Measurements from ENCODE around the gene FOXP1. TPM values are rescaled to one million over a fixed set of nuclear protein-coding genes. Genes with fewer than 3 reads are reported as not detected.

Gene FOXP1
- total and polyA plus RNA-seq, 2 of the 8 experiments (the other 6 are each of a cell fraction or from before 2014, with no cell fraction given) = 13.9 to 25.4 TPM

GRCh38 chr3:71033681-71034220, 549.8 kb downstream of the FOXP1 start:
- no peak overlapping the region for H2BK5ac ChIP-seq (ENCODE audit: low read depth, low read length)
- no peak overlapping the region for H3K9ac ChIP-seq (replicated peaks in 1 of 4; ENCODE audit: extremely low read depth in 1 of 4, low read depth in 3 of 4, low read length in 3 of 4)
- H3K4ac ChIP-seq (replicated peaks; ENCODE audit: insufficient read length, low read depth, low read length) = no peak overlapping the region
- H2BK15ac ChIP-seq (ENCODE audit: low read length) = no peak overlapping the region
- H2BK20ac ChIP-seq (ENCODE audit: low read length) = no peak overlapping the region
- peaks cover 0 to 4% of the 10 kb centered on the region in 2 experiments for H4K20me1 ChIP-seq (replicated peaks in 1 of 2; ENCODE audit: control insufficient read depth in 1 of 2, insufficient read depth in 2 of 2, low read length in 2 of 2)
- H4K91ac ChIP-seq (replicated peaks; ENCODE audit: insufficient read length, low read length) = no peak overlapping the region
- H4K5ac ChIP-seq (ENCODE audit: insufficient read length, low read depth, low read length) = no peak overlapping the region
- POLR2A ChIA-PET (ENCODE audit: partially characterized antibody) = no interaction called here
- no peaks in the 10 kb centered on the region for H3K79me2 ChIP-seq (ENCODE audit: control insufficient read depth in 1 of 2, insufficient read depth in 2 of 2, low read length in 2 of 2)
- peaks cover 1 to 9% (median 6%) of the 10 kb centered on the region in 4 experiments; a peak in 5 of 7 replicates for H3K4me1 ChIP-seq (replicated peaks in 1 of 4; ENCODE audit: control insufficient read depth in 3 of 4, insufficient read depth in 4 of 4, low read length in 3 of 4)
- H3K14ac ChIP-seq (ENCODE audit: insufficient read length) = no peak overlapping the region
- H3K36me3 ChIP-seq (ENCODE audit: control insufficient read depth in 2 of 4, insufficient read depth in 4 of 4, low read length in 3 of 4) = peaks cover 0 to 3% (median 0%) of the 10 kb centered on the region in 4 experiments; a peak in 2 of 8 replicates
- H3K4me2 ChIP-seq (ENCODE audit: insufficient read depth in 1 of 2, low read depth in 2 of 2, low read length in 2 of 2) = no peak overlapping the region
- 76% methylated on average over 9 of the region's 9 CpGs; no CpG with 5 or more reads in 1 of the 2 experiments for WGBS, 2 experiments (ENCODE audit: extremely low coverage in 1 of 2, insufficient coverage in 1 of 2, insufficient read length in 1 of 2, insufficient replicate concordance in 2 of 2, low coverage in 1 of 2, low lambda C conversion rate in 2 of 2, missing lambda C conversion rate in 1 of 2)
- no peak overlapping the region for H3K18ac ChIP-seq (ENCODE audit: extremely low read depth, low read length)
- no peaks in the 10 kb centered on the region for H3K9me3 ChIP-seq (ENCODE audit: insufficient read depth in 2 of 2, low read depth in 1 of 2, low read length in 1 of 2)
- H3K79me1 ChIP-seq (ENCODE audit: low read depth, low read length) = no peaks in the 10 kb centered on the region
- CTCF ChIA-PET (ENCODE audit: partially characterized antibody) = interaction anchor here (0.7 to 3.7 kb wide), 3 partner anchors 11 to 207 kb away, joined by 3 to 25 read pairs (median 3); no protein-coding TSS in a partner anchor
- H3K4me3 ChIP-seq (ENCODE audit: extremely low read depth in 1 of 4, insufficient read depth in 2 of 4, low read depth in 3 of 4, low read length in 4 of 4) = no peak overlapping the region
- no peaks in the 10 kb centered on the region for H3K23me2 ChIP-seq (ENCODE audit: low read depth, low read length)
- H3K56ac ChIP-seq (replicated peaks; ENCODE audit: insufficient read length, low read depth, low read length) = no peak overlapping the region
- DNase-seq (ENCODE audit: low read depth in 1 of 2, low spot score in 2 of 2) = no peak
- H3K27me3 ChIP-seq (replicated peaks in 1 of 4; ENCODE audit: control insufficient read depth in 3 of 4, extremely low read depth in 1 of 4, insufficient read depth in 3 of 4, low read length in 3 of 4) = no peaks in the 10 kb centered on the region; a peak in 1 of 7 replicates
- no peak overlapping the region for H3K23ac ChIP-seq (ENCODE audit: insufficient read length)
- peak; percentile 68 for FAIRE-seq
- H3K27ac ChIP-seq (ENCODE audit: low read depth, low read length) = no peak overlapping the region
- TF ChIP-seq YY1 (IDR thresholded peaks at IDR 0.05; ENCODE audit: low read depth, low read length) (0 out of 2 replicates have a peak, but pooled peaks have one; percentile 12), POLR2A (IDR thresholded peaks at IDR 0.05; ENCODE audit: control extremely low read depth in 1 of 2, low read depth in 2 of 2, low read length in 2 of 2) (no peak), RNF2 (IDR thresholded peaks at IDR 0.05; ENCODE audit: borderline replicate concordance, low read depth, low read length, missing control alignments, poor library complexity, severe bottlenecking) (no peak), POLR2AphosphoS5 (IDR thresholded peaks at IDR 0.05; ENCODE audit: low read depth, low read length) (peak; percentile 52; the same call in 1 of the 2 replicates), RAD21 (IDR thresholded peaks at IDR 0.05 in 1 of 2, conservative IDR thresholded peaks at IDR 0.05 in 1 of 2; ENCODE audit: low read depth in 2 of 2, low read length in 2 of 2) (no peak), TCF12 (IDR thresholded peaks at IDR 0.05; ENCODE audit: low read depth, low read length) (0 out of 2 replicates have a peak, but pooled peaks have one; percentile 13), TEAD4 (IDR thresholded peaks at IDR 0.05; ENCODE audit: low read depth, low read length) (no peak)
- H2BK120ac ChIP-seq (replicated peaks; ENCODE audit: low read depth, low read length) = no peak overlapping the region
- no peak overlapping the region for H2BK12ac ChIP-seq (ENCODE audit: low read depth, low read length)
- H2AK5ac ChIP-seq (ENCODE audit: low read depth, low read length) = no peak overlapping the region
- H2AFZ ChIP-seq (ENCODE audit: low read length) = no peak overlapping the region
- no peak overlapping the region for H4K8ac ChIP-seq (ENCODE audit: extremely low read depth, insufficient read depth, low read length)

All from H1 (cell line).